Hippocampal formation (tissue), 2 donors: Measurements from ENCODE around the gene AVPR2.

ENCODE experiments used
- DNase-seq, 2 donors: peaks; one replicate each; lab custom pipeline; 2025; lab: John Stamatoyannopoulos, UW

The AVPR2 gene

DNA sequence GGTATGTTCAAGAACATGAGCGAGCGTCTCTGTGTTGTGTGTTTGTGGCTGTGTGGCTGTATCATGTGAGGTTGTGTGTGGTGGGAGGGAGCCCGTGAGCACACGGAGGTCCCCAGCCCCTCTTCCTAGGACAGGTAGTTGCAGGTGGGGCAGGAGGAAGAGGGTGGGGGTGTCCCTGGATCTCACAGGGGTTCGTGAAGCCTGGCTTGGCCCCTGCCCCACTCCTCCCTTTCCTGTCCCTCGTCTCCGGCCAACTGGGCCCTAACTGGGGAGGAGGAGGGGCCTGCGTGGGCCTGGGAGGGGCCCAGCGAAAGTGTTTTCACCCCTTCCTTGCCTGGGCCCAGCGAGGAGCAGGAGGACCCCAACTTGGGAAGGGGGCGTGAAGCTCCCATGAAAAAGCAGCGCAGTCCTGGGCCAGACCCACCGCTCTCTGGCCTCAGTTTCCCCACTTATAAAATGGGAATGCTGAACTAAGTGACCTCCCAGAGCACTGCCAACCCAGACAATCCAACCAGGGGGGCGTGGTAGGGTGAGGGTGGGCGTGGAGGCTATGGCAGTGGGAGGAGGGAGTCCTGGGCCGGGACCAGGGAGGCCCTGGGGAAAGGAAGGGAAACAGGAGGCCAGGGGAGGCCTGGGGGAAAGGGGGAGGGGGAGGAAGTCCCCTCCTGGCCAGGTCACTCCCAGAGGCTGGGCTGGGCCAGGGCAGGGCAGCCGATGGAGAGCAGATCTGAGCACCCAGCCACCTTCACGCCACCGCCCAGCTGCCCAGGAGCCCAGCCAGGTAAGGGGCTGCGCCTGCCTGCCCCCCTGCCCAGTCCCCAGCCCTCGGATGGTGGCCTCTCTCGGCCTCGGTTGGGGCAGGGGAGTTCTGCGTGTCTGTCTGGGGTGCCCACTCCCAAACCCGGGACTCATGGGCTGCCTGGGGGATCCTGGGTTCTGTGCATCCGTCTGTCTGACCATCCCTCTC is at the start of gene AVPR2:
AVPR2 (plus strand) TSS at position 683 of the 967 bp plus-strand sequence. CDS start 473 bp downstream, outside the sequence.
- DNase-seq: no peak

- no peak for DNase-seq
These were observed 49.8 kb upstream of the AVPR2 start for GRCh38 chrX:153854702-153855101.

GRCh38 chrX:153857348-153857903 is 47.0 kb upstream of the AVPR2 start:
- no peak for DNase-seq

DNA sequence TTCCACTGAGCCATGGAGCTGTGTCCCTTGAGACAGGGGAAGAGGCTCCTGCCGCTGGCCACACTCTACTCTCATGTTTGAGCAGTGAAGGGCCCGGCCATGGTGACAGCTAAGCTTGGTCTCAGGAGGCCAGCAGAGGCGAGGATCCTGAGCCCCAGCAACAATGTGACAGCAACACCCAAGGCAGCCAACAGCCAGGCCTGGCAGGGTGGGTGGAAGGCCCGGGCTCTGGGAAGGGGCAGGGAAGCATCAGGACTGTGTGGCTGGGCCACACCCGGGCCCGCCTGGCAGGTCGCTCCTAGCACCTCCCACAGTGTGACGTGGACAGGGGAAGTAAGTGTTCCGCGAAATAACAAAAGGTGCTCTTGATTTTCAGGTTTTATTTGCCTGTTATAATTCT is 43.3 kb upstream of the AVPR2 start:
- DNase-seq: no peak

DNA sequence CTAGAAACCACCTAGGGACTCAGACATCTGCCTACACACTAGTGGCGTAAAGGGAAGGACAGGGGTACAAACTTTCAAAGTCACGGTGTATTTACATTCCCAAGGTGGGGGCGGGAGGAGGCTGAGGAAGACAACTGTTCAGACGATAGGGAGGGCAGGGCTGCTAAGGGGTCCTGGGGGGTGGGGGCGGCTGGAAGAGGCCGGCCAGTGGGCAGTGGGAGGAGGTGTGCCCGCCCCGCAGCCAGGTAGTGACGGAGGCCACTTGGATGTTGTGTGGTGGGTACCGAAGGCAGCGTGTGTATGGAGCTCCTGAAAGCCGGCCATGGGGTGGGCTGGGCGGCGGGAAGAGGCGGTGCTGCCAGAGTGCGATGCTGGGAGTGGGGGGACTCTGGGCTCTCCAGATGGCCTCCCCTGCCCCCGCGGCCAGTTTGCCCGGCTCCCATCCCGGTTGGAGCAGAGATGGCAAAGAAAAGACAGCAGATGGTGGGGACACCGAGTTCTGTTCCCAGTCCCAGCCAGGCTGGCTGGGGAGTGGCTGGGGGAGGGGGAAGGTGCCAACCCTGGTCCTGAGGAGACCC is 42.7 kb upstream of the AVPR2 start:
- no peak for DNase-seq

GRCh38 chrX:153862369-153863250 is 41.9 kb upstream of the AVPR2 start:
- no peak for DNase-seq

GRCh38 chrX:153863251-153863991 is 41.1 kb upstream of the AVPR2 start:
- DNase-seq: no peak

DNA sequence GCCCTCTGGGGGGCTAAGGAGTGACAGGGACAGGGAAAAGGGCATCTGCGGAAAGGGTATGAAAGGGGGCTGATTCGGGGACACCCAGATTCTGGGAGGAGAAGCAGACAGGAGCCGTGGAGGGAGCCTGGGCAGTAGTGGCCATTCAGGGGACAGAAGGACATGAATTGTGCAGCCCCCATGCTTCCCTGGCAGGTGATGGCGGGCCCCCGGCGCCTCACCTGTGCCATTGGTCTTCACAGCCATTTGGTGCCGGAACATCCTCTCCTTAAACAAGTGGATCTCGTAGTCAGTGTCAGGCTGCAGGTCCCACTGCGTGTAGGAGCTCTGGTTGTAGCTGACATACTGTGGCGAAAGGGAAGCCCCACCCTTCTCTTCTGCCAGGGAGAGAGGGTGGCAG is 40.4 kb upstream of the AVPR2 start:
- DNase-seq: no peak

GRCh38 chrX:153864561-153865320 is 39.7 kb upstream of the AVPR2 start:
- DNase-seq: no peak

- no peak for DNase-seq
These were observed 39.2 kb upstream of the AVPR2 start for GRCh38 chrX:153865321-153865580.

DNA sequence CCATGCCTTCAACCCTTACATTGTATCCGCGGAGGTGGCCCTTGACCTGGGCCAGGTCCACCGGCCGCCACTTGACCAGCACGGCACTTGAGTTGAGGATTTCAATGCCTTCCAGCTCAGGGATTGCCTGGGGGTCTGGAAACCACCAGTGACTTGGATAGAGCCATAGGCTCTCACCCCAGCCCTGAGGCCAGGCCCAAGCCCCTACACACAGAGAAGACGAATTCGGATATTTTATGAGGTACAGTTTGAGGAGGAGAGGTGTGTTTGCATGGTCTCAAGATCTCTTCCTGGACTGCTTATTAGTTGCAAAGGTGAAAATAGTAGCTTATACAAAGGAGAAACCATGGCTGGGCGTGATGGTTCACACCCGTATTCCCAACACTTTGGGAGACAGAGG is 38.8 kb upstream of the AVPR2 start:
- DNase-seq: no peak

GRCh38 chrX:153866302-153867019 is 38.0 kb upstream of the AVPR2 start:
- DNase-seq: no peak

DNA sequence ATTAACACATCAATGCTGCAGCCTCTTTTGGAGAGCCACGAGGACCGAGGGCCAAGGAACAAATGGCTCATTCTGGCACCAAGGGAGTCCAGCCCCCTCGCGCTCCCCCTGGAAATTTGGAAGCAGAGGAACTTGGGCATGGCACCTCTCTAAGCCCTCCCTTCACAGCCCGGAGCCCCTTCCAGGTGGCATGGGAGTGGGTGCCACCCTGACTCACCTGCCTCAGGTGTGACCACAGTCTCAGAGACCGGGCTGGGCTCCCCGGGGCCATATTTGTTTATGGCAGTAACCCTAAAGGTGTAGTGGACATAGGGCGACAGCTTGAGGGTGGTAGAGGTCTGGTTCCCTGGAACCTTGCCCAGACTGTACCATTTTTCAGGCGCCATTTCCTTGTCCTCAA is 37.3 kb upstream of the AVPR2 start:
- DNase-seq: no peak

DNA sequence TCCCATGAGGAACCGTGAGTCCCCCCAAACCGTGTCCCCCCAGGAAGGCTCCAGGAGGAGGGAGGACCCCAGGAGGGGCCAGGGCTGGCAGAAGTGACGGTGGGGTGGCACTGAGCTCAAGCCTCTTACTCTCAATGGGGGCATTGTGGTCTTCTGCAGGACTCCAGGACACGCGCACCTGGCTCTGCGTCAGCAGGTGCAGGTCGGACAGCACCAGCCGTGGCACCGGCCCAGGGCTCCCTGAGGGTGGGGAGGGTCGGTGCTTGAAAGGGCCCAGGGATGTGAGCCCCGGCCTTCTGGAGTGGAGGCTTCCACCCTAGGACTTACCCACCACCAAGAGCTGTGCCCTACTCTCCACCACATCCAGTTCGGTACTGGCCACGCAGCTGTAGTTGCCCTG is 36.8 kb upstream of the AVPR2 start:
- no peak for DNase-seq

DNA sequence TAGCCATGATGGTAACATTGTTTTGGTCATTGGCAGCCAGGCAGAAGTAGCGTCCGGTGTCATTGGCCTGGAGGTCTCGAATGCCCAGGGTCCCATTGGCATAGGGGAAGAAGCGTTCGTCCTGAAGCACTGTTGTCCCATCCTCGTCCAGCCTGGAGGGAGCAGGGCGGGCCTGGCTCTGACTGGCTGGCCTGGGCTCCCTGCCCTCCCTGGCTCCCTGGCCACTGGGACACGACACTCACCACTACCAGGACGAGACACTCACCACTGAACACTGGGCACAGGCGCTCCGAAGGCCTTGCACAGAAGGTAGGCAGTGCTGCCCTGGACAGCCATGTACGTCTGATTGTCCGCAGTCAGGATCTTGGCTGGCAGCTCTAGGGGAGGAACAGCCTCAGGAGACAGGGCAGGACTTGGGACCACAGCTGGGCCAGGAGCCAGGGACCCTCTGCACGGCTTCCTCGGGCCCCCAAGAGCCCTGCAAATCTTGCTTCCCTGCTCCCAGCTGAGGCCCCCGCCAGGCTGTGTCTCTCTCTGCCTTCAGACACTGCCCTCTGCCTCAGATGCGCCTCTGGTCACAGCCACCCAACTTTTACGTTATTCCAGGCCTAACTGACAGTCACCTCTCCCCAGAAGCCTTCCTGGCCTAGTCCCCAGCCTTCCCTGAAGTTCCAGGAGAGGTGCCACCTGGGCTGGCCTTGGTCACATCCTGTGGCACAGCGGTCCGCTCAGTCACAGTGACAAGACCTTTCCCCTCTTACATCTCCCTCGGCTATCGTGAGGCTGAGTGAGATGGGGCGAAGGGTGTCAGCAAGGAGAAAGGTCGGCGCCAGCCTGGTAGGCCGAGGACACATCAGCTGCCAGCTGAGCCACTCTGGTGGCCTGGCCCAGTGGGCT is 35.6 kb upstream of the AVPR2 start:
- DNase-seq: no peak

GRCh38 chrX:153869473-153870287 is 34.8 kb upstream of the AVPR2 start:
- no peak for DNase-seq

- DNase-seq: no peak
These were observed 34.2 kb upstream of the AVPR2 start for GRCh38 chrX:153870288-153870690.

- DNase-seq: no peak
These were observed 33.6 kb upstream of the AVPR2 start for GRCh38 chrX:153870791-153871360.
